Gastroesophageal sphincter (tissue), 4 donors: ENCODE measurements around the gene CNIH4. TPM values are rescaled to one million over a fixed set of nuclear protein-coding genes. Genes with fewer than 3 reads are reported as not detected.

ENCODE experiments used
- ATAC-seq: fragments of 150-250 bp; one replicate; pipeline ENCODE4 v1.9.1; 2016; ENCODE audit warnings: mild to moderate bottlenecking, moderate library complexity
- H3K27ac ChIP-seq, 4 donors: fragments of 200-600 bp; sonication (generic) in 3 of 4; 1 replicate in 3 of 4; 2 replicates in 1 of 4; pipeline ENCODE4 v1.5.1; 2016 to 2019
- H3K27me3 ChIP-seq: fragments of 200-600 bp; sonication (generic); one replicate; pipeline ENCODE4 v1.5.1; 2019
- H3K36me3 ChIP-seq, 2 donors: fragments of 200-600 bp; sonication (generic); one replicate each; pipeline ENCODE4 v1.5.1; 2019; ENCODE audit warnings: control low read depth in 1 of 2
- H3K4me1 ChIP-seq, 3 donors: fragments of 200-600 bp; sonication (generic); 1 replicate in 2 of 3; 2 replicates in 1 of 3; pipeline ENCODE4 v1.5.1; 2016 to 2019; ENCODE audit warnings: control low read depth in 2 of 3
- H3K4me3 ChIP-seq, 2 donors: fragments of 200-600 bp; sonication (generic); one replicate each; pipeline ENCODE4 v1.5.1; 2019; ENCODE audit warnings: mild to moderate bottlenecking in 1 of 2, moderate library complexity in 1 of 2
- H3K9me3 ChIP-seq, 3 donors: fragments of 200-600 bp; sonication (generic); one replicate each; pipeline ENCODE4 v1.5.1; 2017 to 2019; ENCODE audit warnings: control low read depth in 2 of 3
- EP300 ChIP-seq: sonication (generic); formaldehyde crosslinking; IDR thresholded peaks from one replicate; pipeline ENCODE4 v1.6.1; 2017; ENCODE audit warnings: antibody characterized with exemption, mild to moderate bottlenecking
- POLR2A ChIP-seq, 2 donors: fragments of 450-650 bp; IDR thresholded peaks; one replicate each; pipeline ENCODE4 v1.6.1; 2017; ENCODE audit warnings: antibody characterized with exemption in 2 of 2, mild to moderate bottlenecking in 2 of 2, moderate library complexity in 1 of 2
- POLR2AphosphoS5 ChIP-seq: sonication (generic); formaldehyde crosslinking; IDR thresholded peaks from one replicate; pipeline ENCODE4 v1.6.1; 2017; ENCODE audit warnings: antibody characterized with exemption
- WGBS, 2 donors: methylation state at CpG; one replicate each; pipeline ENCODE4 v1.1.5; 2018; ENCODE audit warnings: low coverage in 1 of 2; 5-methylcytosine and 5-hydroxymethylcytosine counted together
- total RNA-seq, 4 donors: library from RNA; depleted of rRNA; stranded (reverse); fragments of >200 nt; gene quantifications; one replicate each; pipeline ENCODE4 v1.1.0, GENCODE V29; 2016
- TF ChIP-seq, protein P1 (sequence below), 4 experiments: fragments of 200-600 bp in 2 of 4; fragments of 450-650 bp in 2 of 4; sonication (generic) in 1 of 4; IDR thresholded peaks; one replicate each; pipeline ENCODE4 v1.5.1; 2017 to 2019; ENCODE audit warnings: antibody characterized with exemption in 4 of 4, mild to moderate bottlenecking in 2 of 4, moderate library complexity in 2 of 4

The CNIH4 gene
- total RNA-seq, 4 donors from 2014 or later = 35.3 to 63.4 (median 41.5) TPM

DNA sequence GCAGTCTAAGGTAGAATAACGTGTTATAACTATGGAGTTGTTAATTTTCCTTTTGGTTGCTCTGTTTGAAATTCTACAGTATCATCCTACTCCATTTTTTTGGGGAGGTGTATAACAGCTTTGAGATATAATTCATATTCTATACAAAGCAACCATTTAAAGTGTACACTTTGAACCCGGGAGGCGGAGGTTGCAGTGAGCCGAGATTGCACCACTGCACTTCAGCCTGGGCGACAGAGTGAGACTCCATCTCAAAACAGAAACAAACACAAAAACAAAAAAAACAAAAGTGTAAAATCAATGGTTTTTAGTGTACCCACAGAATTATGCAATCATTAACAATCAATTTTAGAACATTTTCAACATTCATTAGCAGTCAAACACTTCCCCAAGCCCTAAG is 33.8 kb downstream of the CNIH4 start:
- Histone ChIP-seq H3K9me3 (no peaks in the 10 kb centered on the region), H3K27ac (no peak overlapping the region), H3K4me1 (peaks cover 0 to 23% (median 3%) of the 10 kb centered on the region in 3 donors), H3K4me3 (no peak overlapping the region), H3K27me3 (no peaks in the 10 kb centered on the region), H3K36me3 (peaks cover 4 to 89% of the 10 kb centered on the region in 2 donors)
- no peak for ATAC-seq
- 80 to 86% methylated on average over 1 to 5 of the region's 5 CpGs for WGBS, 2 donors
- no peak for TF ChIP-seq POLR2A (IDR thresholded peaks at IDR 0.05)
- TF ChIP-seq, protein P1, sequence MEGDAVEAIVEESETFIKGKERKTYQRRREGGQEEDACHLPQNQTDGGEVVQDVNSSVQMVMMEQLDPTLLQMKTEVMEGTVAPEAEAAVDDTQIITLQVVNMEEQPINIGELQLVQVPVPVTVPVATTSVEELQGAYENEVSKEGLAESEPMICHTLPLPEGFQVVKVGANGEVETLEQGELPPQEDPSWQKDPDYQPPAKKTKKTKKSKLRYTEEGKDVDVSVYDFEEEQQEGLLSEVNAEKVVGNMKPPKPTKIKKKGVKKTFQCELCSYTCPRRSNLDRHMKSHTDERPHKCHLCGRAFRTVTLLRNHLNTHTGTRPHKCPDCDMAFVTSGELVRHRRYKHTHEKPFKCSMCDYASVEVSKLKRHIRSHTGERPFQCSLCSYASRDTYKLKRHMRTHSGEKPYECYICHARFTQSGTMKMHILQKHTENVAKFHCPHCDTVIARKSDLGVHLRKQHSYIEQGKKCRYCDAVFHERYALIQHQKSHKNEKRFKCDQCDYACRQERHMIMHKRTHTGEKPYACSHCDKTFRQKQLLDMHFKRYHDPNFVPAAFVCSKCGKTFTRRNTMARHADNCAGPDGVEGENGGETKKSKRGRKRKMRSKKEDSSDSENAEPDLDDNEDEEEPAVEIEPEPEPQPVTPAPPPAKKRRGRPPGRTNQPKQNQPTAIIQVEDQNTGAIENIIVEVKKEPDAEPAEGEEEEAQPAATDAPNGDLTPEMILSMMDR (IDR thresholded peaks at IDR 0.05) = no peak
- TF ChIP-seq POLR2AphosphoS5 = no peak
- TF ChIP-seq EP300 = no peak

DNA sequence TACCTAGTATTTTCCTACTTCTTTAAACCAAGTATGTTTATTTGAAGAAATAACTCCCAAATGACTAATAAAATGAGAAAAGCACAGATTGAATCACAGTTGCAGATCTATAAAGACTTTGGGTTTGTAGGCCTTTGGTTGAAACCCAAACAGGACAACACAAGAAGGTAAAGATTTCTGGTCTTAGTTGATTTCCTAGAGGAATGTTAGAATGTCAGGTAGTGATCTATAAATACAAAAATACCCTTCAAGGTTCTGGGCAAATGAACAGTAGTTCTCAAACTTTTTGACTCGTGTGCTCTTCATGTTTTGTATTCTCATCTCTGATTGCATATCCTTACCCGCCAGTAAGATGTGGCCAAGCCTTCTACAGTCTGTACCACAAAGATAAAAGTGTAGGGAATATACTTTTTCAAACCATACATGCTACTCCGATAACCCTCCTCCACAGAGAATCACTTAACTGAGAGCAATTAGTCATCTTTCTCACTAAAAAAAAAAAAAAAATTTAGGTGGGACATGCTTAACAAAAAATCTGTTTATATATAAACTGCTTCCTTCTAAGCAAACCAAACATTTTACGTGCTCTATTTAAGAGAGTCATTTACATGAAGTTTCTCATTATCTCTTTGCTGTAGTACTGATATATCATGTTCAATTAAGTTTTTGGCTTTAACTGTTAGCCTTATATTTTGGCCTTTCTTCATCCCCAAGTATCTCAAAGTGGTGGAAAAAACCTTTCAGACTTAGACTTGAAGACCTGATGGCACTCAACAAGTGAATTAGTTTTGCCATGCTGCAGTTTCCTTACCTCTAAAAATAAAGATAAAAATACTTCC is 36.0 kb downstream of the CNIH4 start:
- no peak for TF ChIP-seq POLR2AphosphoS5
- TF ChIP-seq POLR2A (IDR thresholded peaks at IDR 0.05) = no peak
- no peak for TF ChIP-seq EP300
- TF ChIP-seq, protein P1 (IDR thresholded peaks at IDR 0.05) = no peak
- ATAC-seq = no peak
- 69 to 78% methylated on average over 4 of the region's 4 CpGs for WGBS, 2 donors
- H3K27me3 ChIP-seq = no peaks in the 10 kb centered on the region
- H3K9me3 ChIP-seq = no peaks in the 10 kb centered on the region
- peaks cover 0 to 2% (median 0%) of the 10 kb centered on the region in 3 donors for H3K4me1 ChIP-seq
- H3K27ac ChIP-seq = no peak overlapping the region
- peaks cover 8 to 97% of the 10 kb centered on the region in 2 donors for H3K36me3 ChIP-seq
- H3K4me3 ChIP-seq = no peak overlapping the region

DNA sequence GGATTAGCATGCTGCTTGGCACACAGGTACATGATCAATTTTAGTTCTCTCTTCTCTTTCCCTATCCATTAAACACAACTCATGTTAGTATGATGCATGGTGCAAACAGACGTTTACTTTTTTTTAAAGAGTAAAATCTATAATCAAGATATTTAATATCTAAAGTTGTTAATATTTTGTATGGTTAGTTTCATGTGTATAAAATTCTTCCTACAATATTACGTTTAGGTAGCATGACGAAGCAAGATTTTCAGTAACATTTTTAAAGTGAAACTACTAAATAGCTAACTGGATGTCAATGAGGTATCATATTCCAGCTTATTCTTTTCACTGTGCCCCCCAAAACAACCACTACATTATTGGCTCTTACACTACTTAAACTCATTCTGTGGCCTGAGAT is 36.6 kb downstream of the CNIH4 start:
- WGBS, 2 donors = 61 to 72% methylated on average over 3 of the region's 3 CpGs

DNA sequence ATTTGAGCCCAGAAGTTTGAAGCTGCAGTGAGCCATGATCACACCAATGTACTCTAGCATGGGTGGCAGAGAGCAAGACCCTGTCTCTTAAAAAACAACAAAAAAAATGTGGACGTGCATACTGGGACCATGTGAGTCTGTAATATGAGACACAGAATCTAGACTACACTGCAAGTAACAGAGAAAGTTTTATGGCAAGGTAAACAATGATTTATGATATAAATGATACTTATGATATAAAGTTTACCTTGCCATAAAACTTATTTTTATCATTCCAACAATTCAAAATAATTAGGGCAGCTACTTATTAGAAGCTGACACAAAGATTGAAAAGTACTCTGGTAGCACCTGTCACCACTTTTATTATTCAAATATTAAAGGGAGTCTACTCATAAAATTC is 43.2 kb downstream of the CNIH4 start:
- Histone ChIP-seq H3K36me3 (peaks cover 11 to 100% of the 10 kb centered on the region in 2 donors), H3K4me3 (no peak overlapping the region), H3K9me3 (no peaks in the 10 kb centered on the region), H3K27ac (no peak overlapping the region), H3K4me1 (peaks cover 0 to 16% (median 0%) of the 10 kb centered on the region in 3 donors), H3K27me3 (no peaks in the 10 kb centered on the region)
- no peak for TF ChIP-seq EP300
- ATAC-seq = no peak
- 63 to 73% methylated on average over 1 of the region's 1 CpG for WGBS, 2 donors

More for the DNA sequence above, 36.6 kb downstream of the CNIH4 start:
- Histone ChIP-seq H3K4me3 (no peak overlapping the region), H3K9me3 (no peaks in the 10 kb centered on the region), H3K27me3 (no peaks in the 10 kb centered on the region), H3K4me1 (no peaks in the 10 kb centered on the region), H3K36me3 (peaks cover 8 to 99% of the 10 kb centered on the region in 2 donors), H3K27ac (no peak overlapping the region)
- TF ChIP-seq EP300 = no peak
- TF ChIP-seq POLR2A (IDR thresholded peaks at IDR 0.05) = no peak
- no peak for TF ChIP-seq POLR2AphosphoS5
- TF ChIP-seq, protein P1 (IDR thresholded peaks at IDR 0.05) = no peak
- no peak for ATAC-seq

DNA sequence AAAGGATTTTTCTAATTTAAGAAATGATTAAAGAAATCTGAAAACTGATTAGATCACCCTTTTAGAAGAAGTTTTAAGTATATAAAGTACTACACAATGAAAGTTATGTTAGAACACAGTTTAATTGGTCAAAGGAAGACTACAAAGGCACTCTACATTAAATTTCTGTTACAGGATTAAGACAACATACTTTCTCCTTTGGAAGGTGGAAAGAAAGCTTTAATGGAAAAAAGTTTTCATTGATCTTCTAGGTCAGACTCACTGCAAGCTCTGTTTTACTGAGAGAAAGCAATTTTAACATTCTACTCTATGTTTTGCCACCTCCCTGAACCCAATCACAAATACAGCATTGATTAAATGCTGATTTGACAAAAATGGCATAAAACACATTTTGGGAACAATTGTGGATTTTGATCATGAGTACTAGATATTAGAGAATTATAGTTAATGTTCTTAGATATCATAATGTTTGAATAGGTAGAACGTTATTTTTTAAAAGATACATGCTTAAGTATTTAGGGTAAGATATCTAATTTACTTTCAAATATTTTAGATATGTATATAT is 45.9 kb downstream of the CNIH4 start:
- Histone ChIP-seq H3K4me3 (no peak overlapping the region), H3K4me1 (peaks cover 0 to 32% (median 0%) of the 10 kb centered on the region in 3 donors), H3K27ac (no peak overlapping the region), H3K9me3 (no peaks in the 10 kb centered on the region), H3K27me3 (no peaks in the 10 kb centered on the region), H3K36me3 (peaks cover 13 to 97% of the 10 kb centered on the region in 2 donors)
- no peak for TF ChIP-seq POLR2AphosphoS5
- no peak for TF ChIP-seq POLR2A (IDR thresholded peaks at IDR 0.05)
- TF ChIP-seq EP300 = no peak
- TF ChIP-seq, protein P1 (IDR thresholded peaks at IDR 0.05) = no peak
- 44 to 50% methylated on average over 1 of the region's 1 CpG for WGBS, 2 donors
- no peak for ATAC-seq
